OCI-LY7 (cell line): ENCODE measurements around the gene CACNG8. TPM values are rescaled to one million over a fixed set of nuclear protein-coding genes. Genes with fewer than 3 reads are reported as not detected.

Experiments used
- BruUV-seq: library from RNA; stranded (reverse); fragments of 400-500 nt; replicated peaks from 2 replicates; lab custom pipeline; 2021; lab: Mats Ljungman, UMichigan
- CTCF ChIA-PET: fragments of 300-600 bp; sonication (Branson Sonifier 250); formaldehyde crosslinking; loops from one replicate; lab custom pipeline; 2022; ENCODE audit warnings: antibody characterized with exemption; ENCODE audit not compliant: unreplicated experiment; lab: Charles Lee
- POLR2A ChIA-PET: fragments of 300-600 bp; sonication (Branson Sonifier 250); formaldehyde crosslinking; loops from one replicate; lab custom pipeline; 2022; ENCODE audit warnings: antibody characterized with exemption; lab: Charles Lee
- DNase-seq: peaks from one replicate; pipeline ENCODE4 v3.0.0-alpha.2; 2015; ENCODE audit warnings: low spot score
- H2AFZ ChIP-seq: fragments of 200-600 bp; sonication (generic), shearing (Covaris generic); 2 replicates; pipeline ENCODE4 v1.6.1; 2014; ENCODE audit warnings: mild to moderate bottlenecking, antibody characterized with exemption, low read length, moderate library complexity
- H3K27ac ChIP-seq: fragments of 200-600 bp; sonication (generic); 2 replicates; pipeline ENCODE4 v1.5.1; 2014; ENCODE audit warnings: mixed run types, low read depth, mild to moderate bottlenecking, moderate library complexity, low read length, inconsistent platforms; ENCODE audit not compliant: poor library complexity, severe bottlenecking
- H3K36me3 ChIP-seq: fragments of 200-600 bp; sonication (generic); 2 replicates; pipeline ENCODE4 v1.6.1; 2014; ENCODE audit warnings: mild to moderate bottlenecking, antibody characterized with exemption, low read length, moderate library complexity, mixed read lengths; ENCODE audit not compliant: insufficient read depth
- H3K4me1 ChIP-seq: fragments of 200-600 bp; sonication (generic); 2 replicates; pipeline ENCODE4 v1.5.1; 2014; ENCODE audit warnings: mild to moderate bottlenecking, low read length; ENCODE audit not compliant: insufficient read depth, poor library complexity, severe bottlenecking
- H3K4me2 ChIP-seq: fragments of 200-600 bp; sonication (generic); 2 replicates; pipeline ENCODE4 v1.6.1; 2014; ENCODE audit warnings: mild to moderate bottlenecking, low read length
- H3K4me3 ChIP-seq: fragments of 200-600 bp; sonication (generic); 2 replicates; pipeline ENCODE4 v1.5.1; 2014; ENCODE audit warnings: mild to moderate bottlenecking, low read depth, low read length; ENCODE audit not compliant: poor library complexity, severe bottlenecking
- H3K79me2 ChIP-seq: fragments of 200-600 bp; sonication (generic); 2 replicates; pipeline ENCODE4 v1.6.1; 2016; ENCODE audit warnings: low read depth, mild to moderate bottlenecking, low read length, moderate library complexity, mixed read lengths; ENCODE audit not compliant: insufficient read depth
- H3K9me2 ChIP-seq: fragments of 200-600 bp; sonication (generic); 2 replicates; pipeline ENCODE4 v1.6.1; 2016; ENCODE audit warnings: mild to moderate bottlenecking, low read length, mixed read lengths; ENCODE audit not compliant: insufficient read depth
- H3K9me3 ChIP-seq: fragments of 200-600 bp; sonication (generic); 2 replicates; pipeline ENCODE4 v1.6.1; 2014; ENCODE audit warnings: mild to moderate bottlenecking, mixed run types, low read length, mixed read lengths
- H4K20me1 ChIP-seq: fragments of 200-600 bp; sonication (generic); 2 replicates; pipeline ENCODE4 v1.6.1; 2014; ENCODE audit warnings: mild to moderate bottlenecking, antibody characterized with exemption, low read length, moderate library complexity, mixed read lengths; ENCODE audit not compliant: insufficient read depth
- EZH2phosphoT487 ChIP-seq: fragments of 200-600 bp; sonication (generic); IDR thresholded peaks from 2 replicates; pipeline ENCODE4 v1.6.1; 2018; ENCODE audit warnings: low read depth, borderline replicate concordance, mild to moderate bottlenecking, mixed run types, antibody characterized with exemption, low read length, moderate library complexity, mixed read lengths
- intact Hi-C: fragments of 100-400 bp; cut with micrococcal nuclease; formaldehyde crosslinking; loops from one replicate; pipeline ENCODE4 v1.10.0; 2022; ENCODE audit not compliant: unreplicated experiment
- total RNA-seq, 2 experiments: library from RNA; depleted of rRNA in 1 of 2; stranded (reverse); fragments of >200 nt in 1 of 2; shearing (Covaris generic) in 1 of 2; gene quantifications; 2 replicates each; pipeline ENCODE4 v1.2.3, GENCODE V29; 2014 to 2022
- TF ChIP-seq, protein P1 (sequence below): fragments of 200-600 bp; sonication (generic); conservative IDR thresholded peaks from 2 replicates; pipeline ENCODE4 v1.5.1; 2014; ENCODE audit warnings: mild to moderate bottlenecking, antibody characterized with exemption, low read length, moderate library complexity, mixed read lengths

The CACNG8 gene
- total RNA-seq, 2 experiments from 2014 or later, result not detected

DNA sequence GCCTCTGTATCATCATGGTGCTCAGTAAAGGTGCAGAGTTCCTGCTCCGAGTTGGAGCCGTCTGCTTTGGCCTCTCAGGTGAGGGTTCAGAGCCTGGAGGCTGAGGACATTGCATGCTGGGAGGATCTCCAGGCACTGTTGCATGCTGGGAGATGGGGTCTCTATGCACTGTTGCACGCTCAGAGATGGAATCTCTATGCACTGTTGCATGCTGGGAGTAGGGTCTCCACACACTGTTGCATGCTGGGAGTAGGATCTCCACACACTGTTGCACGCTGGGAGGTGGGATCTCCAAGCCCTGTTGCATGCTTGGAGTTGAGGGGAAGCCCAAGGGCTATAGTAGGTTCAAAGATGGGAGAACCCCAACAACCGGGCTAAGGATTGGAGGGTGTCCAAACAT is 37.0 kb downstream of the CACNG8 start:
- BruUV-seq, result no TSS peak
- Histone ChIP-seq H3K4me2 (no peak overlapping the region), H3K4me3 (no peak overlapping the region), H2AFZ (no peak overlapping the region), H3K27ac (no peak overlapping the region), H3K9me2 (no peaks in the 10 kb centered on the region), H3K79me2 (no peaks in the 10 kb centered on the region), H3K9me3 (no peaks in the 10 kb centered on the region), H4K20me1 (no peaks in the 10 kb centered on the region), H3K4me1 (no peaks in the 10 kb centered on the region), H3K36me3 (no peaks in the 10 kb centered on the region)
- DNase-seq, result no peak
- intact Hi-C loops, result no loop called here
- POLR2A ChIA-PET, result no interaction called here
- TF ChIP-seq, protein P1, sequence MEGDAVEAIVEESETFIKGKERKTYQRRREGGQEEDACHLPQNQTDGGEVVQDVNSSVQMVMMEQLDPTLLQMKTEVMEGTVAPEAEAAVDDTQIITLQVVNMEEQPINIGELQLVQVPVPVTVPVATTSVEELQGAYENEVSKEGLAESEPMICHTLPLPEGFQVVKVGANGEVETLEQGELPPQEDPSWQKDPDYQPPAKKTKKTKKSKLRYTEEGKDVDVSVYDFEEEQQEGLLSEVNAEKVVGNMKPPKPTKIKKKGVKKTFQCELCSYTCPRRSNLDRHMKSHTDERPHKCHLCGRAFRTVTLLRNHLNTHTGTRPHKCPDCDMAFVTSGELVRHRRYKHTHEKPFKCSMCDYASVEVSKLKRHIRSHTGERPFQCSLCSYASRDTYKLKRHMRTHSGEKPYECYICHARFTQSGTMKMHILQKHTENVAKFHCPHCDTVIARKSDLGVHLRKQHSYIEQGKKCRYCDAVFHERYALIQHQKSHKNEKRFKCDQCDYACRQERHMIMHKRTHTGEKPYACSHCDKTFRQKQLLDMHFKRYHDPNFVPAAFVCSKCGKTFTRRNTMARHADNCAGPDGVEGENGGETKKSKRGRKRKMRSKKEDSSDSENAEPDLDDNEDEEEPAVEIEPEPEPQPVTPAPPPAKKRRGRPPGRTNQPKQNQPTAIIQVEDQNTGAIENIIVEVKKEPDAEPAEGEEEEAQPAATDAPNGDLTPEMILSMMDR, result no peak
- no peak for TF ChIP-seq EZH2phosphoT487
- CTCF ChIA-PET, result no interaction called here

DNA sequence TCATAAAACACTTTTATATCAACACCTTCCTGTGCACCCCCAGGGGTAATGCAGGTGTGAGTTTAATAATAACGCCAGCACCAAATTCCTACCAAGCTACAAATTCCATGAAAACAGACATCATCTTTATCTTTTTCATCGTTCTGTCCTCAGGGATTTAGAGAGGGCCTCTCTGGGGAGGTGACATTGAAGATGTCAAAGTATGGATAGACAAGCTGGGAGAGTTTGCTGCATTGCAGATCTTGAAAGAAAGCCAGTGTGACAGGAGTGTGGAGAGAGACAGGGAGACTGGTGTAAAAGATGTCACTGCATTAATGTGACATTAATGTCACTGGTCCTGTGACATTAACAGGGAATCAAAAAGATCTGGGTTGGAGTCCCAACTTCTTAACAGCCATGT is 38.8 kb downstream of the CACNG8 start:
- no peak overlapping the region for H2AFZ ChIP-seq
- no peaks in the 10 kb centered on the region for H3K9me2 ChIP-seq
- TF ChIP-seq, protein P1, result no peak
- H4K20me1 ChIP-seq, result no peaks in the 10 kb centered on the region
- BruUV-seq, result no TSS peak
- no peak overlapping the region for H3K4me2 ChIP-seq
- CTCF ChIA-PET, result no interaction called here
- POLR2A ChIA-PET, result no interaction called here
- H3K79me2 ChIP-seq, result no peaks in the 10 kb centered on the region
- intact Hi-C loops, result no loop called here
- H3K36me3 ChIP-seq, result no peaks in the 10 kb centered on the region
- no peaks in the 10 kb centered on the region for H3K9me3 ChIP-seq
- H3K4me3 ChIP-seq, result no peak overlapping the region
- H3K4me1 ChIP-seq, result no peaks in the 10 kb centered on the region
- no peak overlapping the region for H3K27ac ChIP-seq
- DNase-seq, result no peak

DNA sequence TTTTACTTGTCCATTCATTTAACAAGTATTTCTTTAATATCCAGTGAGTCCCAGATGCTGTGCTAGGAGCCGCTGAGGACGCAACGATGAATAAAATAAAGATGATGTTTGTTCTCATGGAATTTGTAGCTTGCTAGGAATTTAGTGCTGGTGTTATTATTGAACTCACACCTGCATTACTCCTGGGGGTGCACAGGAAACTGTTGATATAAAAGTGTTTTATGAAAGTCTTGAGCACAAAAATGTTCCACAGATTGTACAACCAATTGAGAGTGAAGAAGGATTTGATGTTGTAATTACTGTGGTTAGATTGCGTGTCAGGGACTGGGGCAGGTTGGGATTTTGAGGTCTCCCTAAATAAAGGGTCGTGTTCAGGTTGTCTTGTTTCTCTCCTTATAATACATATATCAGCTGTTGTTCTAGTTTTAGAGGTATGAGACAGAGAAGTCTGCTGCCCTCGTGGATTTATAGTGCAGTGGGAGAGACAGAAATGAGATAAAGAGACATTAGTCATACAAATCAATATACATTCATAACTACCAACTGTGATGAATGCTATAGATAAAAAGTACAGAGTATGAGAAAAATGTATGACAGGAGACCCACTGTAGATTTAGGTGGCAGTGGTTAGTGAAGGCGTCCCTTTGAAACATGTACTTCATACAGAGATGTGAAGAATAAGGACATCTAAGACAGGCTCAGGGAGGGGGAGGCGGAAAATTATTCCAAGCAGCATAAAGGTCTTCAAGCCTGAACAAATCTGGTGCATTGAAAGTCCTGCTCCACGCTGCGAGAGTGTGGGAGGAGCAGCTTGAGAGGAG is 40.0 kb downstream of the CACNG8 start:
- H3K4me1 ChIP-seq, result no peaks in the 10 kb centered on the region
- H3K79me2 ChIP-seq, result no peaks in the 10 kb centered on the region
- H3K27ac ChIP-seq, result no peak overlapping the region
- no peak overlapping the region for H3K4me3 ChIP-seq
- POLR2A ChIA-PET, result no interaction called here
- BruUV-seq, result no TSS peak
- H3K36me3 ChIP-seq, result no peaks in the 10 kb centered on the region
- H2AFZ ChIP-seq, result no peak overlapping the region
- intact Hi-C loops, result no loop called here
- CTCF ChIA-PET, result no interaction called here
- no peak for DNase-seq
- no peaks in the 10 kb centered on the region for H3K9me2 ChIP-seq
- no peak overlapping the region for H3K4me2 ChIP-seq
- TF ChIP-seq EZH2phosphoT487, result no peak
- TF ChIP-seq, protein P1, result no peak
- no peaks in the 10 kb centered on the region for H3K9me3 ChIP-seq
- H4K20me1 ChIP-seq, result no peaks in the 10 kb centered on the region
